HT1080 (cell line): ENCODE data around the gene BPIFB6. TPM values are rescaled to one million over a fixed set of nuclear protein-coding genes. Genes with fewer than 3 reads are reported as not detected.

Experiments used
- DNase-seq: peaks from one replicate; pipeline ENCODE4 v3.0.0-alpha.2; 2015; ENCODE audit warnings: low read depth
- polyA plus RNA-seq, 2 experiments: library from polyadenylated mRNA; depleted of rRNA; stranded (reverse); fragments of >200 nt; gene quantifications; 2 replicates each; pipeline ENCODE4 v1.2.3, GENCODE V29; 2015
- total RNA-seq: library from RNA; depleted of rRNA; stranded (reverse); fragments of >200 nt; shearing (Covaris generic); gene quantifications from 2 replicates; pipeline ENCODE4 v1.2.3, GENCODE V29; 2014; rRNA removed

BPIFB6 gene, protein sequence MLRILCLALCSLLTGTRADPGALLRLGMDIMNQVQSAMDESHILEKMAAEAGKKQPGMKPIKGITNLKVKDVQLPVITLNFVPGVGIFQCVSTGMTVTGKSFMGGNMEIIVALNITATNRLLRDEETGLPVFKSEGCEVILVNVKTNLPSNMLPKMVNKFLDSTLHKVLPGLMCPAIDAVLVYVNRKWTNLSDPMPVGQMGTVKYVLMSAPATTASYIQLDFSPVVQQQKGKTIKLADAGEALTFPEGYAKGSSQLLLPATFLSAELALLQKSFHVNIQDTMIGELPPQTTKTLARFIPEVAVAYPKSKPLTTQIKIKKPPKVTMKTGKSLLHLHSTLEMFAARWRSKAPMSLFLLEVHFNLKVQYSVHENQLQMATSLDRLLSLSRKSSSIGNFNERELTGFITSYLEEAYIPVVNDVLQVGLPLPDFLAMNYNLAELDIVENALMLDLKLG
- total RNA-seq: not detected in 2 replicates
- not detected in 2 replicates for polyA plus RNA-seq (2015; cell fraction: cytosol; rRNA removed)
- polyA plus RNA-seq (2015; cell fraction: nucleus; rRNA removed): not detected in 2 replicates

GRCh38 chr20:33031531-33031930 is at the start of gene BPIFB6:
Gene BPIFB6 (plus strand): TSS chr20:33031648. CDS start chr20:33031648, 0 bp downstream.
- DNase-seq: no peak

GRCh38 chr20:32982617-32983458 is 48.6 kb upstream of the BPIFB6 start:
- no peak for DNase-seq

DNA sequence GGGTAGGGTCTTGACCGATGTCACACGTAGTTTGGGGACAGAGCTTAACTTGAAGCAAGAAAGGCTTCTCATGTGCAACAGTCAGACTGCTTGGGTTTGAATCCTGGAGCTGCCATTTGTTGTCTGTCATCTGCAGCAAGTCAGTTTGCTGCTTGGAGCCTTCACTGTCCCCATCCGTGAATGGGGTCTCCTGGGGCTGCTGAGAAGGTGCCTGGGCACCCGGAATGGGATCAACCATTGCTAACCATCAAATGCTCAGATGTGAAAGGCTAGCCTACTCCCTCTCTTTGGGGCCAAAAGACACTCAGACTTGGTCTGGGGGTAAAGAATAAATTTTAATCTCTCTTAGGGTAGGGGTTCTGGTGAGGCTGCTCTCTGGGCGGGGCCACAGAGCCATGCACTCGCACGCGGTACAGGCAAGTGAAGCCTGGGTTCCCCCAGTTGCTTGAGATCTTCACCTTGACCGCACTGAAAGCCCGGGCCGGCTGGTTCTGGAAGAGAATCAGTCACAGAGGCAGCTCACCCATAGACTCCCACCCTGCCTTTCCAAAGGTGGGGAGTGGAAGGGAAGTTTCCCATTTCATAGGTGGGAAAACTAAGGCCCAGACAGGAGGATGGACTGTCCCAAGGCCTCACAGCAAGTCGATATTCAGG is 47.9 kb upstream of the BPIFB6 start:
- DNase-seq: no peak

DNA sequence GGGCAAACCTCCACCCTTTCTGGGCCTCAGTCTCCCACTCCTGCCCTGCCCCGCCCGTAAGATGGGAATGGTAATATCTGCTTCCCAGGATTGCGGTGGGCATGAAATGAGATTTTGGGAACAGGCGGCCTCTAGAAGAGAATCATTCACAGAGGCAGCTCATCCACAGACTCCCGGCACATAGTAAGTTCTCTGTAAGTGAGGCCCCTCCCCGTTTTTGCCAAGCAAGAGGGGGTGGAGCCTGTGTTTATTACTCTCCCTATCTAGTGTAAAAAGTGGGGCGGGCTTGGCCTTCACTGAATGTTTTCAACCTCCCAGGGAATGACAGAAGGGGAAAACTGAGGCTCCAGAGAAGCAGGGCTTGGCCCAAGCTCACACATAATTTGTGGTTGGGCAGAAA is 47.3 kb upstream of the BPIFB6 start:
- DNase-seq: no peak

GRCh38 chr20:32984631-32985354 is 46.7 kb upstream of the BPIFB6 start:
- DNase-seq: no peak

DNA sequence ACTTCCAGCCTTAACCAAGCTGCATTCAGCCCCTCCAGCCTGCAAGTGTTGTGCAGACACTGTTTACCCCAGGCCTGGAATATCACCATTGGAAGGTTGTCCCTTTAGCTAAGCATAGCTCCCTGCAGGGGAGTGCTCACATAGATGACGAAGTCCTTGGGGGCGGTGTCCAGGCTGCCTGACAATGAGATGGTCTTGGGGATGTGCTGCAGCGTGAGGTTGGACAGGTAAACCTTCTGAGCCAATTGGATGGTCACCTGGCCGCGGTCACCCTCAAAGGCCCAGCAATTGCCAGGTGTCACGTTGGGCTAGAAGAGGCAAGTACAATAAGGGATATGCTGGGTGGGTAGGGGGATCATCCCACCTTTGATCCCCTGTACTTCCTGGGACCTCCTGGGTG is 45.9 kb upstream of the BPIFB6 start:
- DNase-seq: no peak

- no peak for DNase-seq
Measured at GRCh38 chr20:32986331-32986966, 45.0 kb upstream of the BPIFB6 start.

DNA sequence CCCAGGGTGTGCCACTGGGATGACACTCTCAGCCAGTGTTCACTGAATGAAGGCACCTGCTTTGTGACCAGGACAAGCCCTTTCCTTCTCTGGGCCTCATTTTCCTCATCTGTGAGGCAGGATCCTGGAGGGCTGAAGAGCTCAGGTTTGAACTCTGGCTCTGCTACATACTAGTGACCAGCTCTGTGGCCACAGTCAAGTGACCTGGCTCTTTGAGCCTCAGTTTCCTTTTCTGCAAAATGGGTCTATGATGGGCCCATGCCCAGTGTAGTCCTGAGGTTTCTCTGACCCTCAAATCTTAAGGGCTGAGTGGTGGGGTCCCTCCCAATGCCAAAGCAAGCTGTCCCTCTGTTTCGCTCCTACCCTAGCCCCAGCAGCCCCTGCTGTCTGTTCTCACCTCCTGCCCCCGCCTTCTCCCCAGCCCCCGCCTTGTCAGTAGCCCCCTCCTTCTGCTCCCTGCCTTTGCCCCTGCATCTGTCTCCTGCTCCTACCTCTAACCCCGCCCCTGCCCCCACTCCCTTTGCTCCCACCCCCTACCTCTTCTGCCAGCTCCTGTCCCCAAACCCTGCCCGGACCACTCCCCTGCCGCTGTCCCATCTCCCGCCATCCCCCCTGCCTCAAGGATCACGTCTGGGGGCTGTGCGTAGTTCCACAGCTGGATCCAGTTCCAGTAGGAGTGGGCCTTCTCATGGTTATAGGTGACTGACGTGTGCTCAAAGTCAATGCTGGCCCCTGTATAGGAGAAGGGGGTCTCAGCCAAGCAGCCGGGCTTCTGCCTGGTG is 44.2 kb upstream of the BPIFB6 start:
- no peak for DNase-seq

GRCh38 chr20:32988008-32988407 is 43.4 kb upstream of the BPIFB6 start:
- DNase-seq: peak; percentile 13

- DNase-seq: no peak
Measured at GRCh38 chr20:32989507-32990283, 41.8 kb upstream of the BPIFB6 start.

DNA sequence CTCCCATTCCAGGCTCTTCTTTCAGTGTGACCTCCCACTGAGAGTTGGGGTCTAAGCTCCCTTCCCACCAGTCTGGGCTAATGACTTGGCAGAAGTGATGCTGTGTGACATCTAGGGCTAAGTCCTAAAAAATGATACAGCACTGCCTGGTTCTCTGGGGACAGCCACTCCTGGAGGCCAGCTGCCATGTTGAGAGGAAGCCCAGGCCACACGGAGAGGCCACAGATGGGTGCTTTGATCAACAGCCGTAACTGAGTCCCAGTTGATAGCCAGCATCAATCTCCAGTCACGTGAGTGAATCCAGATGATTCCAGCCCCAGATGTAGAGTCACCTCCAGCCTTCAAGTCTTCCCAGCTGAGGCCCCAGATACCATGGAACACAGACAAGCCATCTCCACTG is 41.0 kb upstream of the BPIFB6 start:
- no peak for DNase-seq

DNA sequence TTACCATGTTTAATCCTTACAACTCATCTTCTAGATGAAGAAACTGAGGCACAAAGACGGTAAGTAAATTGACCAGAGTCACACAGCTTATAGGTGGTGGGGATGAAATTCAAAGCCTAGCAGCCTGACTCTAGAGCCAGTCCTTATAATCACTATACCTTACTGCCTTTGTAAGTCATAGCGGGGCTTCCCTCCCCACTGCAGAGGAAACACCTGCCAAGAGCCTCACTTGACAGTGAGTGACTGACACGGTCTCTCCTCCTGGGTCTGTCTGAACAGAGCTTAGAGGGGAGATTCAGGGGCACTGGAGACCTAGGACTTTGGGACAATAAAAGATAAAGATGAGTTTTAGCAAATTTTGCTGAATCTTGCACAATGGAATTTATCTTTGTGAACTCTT is 40.1 kb upstream of the BPIFB6 start:
- no peak for DNase-seq

- no peak for DNase-seq
Measured at GRCh38 chr20:32991792-32992641, 39.4 kb upstream of the BPIFB6 start.

GRCh38 chr20:32993496-32994050 is 37.9 kb upstream of the BPIFB6 start:
- no peak for DNase-seq

DNA sequence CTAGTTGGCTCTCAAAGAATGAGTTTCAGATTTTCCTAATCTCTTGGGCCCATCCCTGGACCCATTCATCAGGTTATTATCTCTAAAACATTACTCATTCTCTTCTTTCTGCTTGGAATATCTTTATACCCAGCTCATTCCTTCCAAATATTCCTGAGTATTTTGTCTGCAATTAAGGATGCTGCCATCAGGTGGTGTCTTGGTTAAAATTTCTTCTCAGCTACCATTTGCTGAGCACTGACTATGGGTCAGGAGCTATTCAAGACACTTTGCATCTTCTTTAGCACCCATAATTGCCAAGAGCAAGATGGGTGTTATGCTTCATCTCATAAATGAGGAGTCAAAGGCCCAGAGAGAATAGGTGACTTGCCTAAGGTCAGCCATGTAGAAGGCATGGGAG is 35.6 kb upstream of the BPIFB6 start:
- no peak for DNase-seq

- no peak for DNase-seq
Measured at GRCh38 chr20:32997431-32997830, 34.0 kb upstream of the BPIFB6 start.

DNA sequence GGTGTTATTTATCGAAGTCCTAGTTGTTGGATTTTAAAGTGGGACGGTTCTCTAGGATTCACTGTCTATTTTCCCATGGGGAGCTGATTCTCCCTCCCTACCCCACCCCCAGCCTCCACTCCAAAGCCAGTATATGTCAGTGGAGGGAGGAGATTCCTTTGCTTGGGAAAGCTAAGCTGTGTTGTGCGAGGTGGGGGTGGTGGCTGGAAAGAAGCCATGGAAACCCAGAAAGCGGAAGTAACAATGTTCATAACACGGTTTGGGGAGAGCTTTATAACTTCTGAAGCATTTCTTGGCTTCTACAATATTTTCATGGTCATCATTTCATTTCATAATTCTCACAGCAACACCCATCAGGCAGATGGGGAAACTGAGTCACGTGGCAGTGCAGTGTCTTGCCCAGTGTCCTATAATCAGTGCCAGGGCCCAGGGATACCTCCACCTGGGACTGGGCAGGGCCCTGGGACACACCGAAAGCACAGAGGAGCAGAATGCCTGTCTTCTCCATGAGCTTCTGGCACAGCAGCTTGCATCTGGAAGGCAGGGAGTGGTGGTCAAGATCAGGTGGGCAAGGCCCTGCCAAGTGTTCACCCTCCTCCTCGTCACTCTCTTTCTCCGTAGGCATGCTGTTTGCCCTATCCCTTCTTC is 31.7 kb upstream of the BPIFB6 start:
- DNase-seq: no peak
